ENCODE data around the gene TMEM167A. TPM values are rescaled to one million over a fixed set of nuclear protein-coding genes. Genes with fewer than 3 reads are reported as not detected.

Gene TMEM167A
- total and polyA plus RNA-seq, 2 experiments from 2014 or later = 179 to 267 TPM

DNA sequence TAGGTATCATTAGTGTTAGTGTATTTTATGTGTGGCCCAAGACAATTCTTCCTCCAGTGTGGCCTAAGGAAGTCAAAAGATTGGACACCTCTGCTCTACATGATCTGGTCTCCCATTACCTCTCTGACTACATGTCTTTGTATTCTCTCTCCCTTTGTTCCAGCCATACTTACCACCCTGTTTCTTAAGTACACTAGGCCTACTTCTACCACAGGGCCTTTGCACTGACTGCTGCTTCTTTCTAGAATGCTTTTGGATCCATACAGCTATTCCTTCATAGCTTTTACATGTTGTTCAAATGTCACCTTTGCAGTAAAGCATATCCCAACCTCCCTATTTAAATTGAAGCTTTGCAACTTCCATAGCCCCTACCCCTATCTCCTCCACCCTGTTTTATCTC is 5.6 kb upstream of the TMEM167A start:
- Histone ChIP-seq H3K9me2 (ENCODE audit: insufficient read depth) (no peaks in the 10 kb centered on the region), H3K4me3 (no peak overlapping the region), H4K20me1 (replicated peaks; ENCODE audit: insufficient read depth) (no peaks in the 10 kb centered on the region), H3K27me3 (ENCODE audit: insufficient read depth) (no peaks in the 10 kb centered on the region), H3K4me2 (no peak overlapping the region), H3K27ac (ENCODE audit: low read depth) (no peak overlapping the region), H3K36me3 (ENCODE audit: insufficient read depth) (no peaks in the 10 kb centered on the region), H2AFZ (no peak overlapping the region), H3K79me2 (replicated peaks; ENCODE audit: insufficient read depth) (peaks cover 14% of the 10 kb centered on the region), H3K4me1 (ENCODE audit: insufficient read depth) (peaks cover 8% of the 10 kb centered on the region; the same call in 1 of the 2 replicates), H3F3A (replicated peaks; ENCODE audit: low read depth) (no peaks in the 10 kb centered on the region)
- H3K27ac Mint-ChIP-seq = no peak overlapping the region
- H3K27me3 Mint-ChIP-seq (ENCODE audit: insufficient read depth, low read depth, poor library complexity) = no peaks in the 10 kb centered on the region
- ATAC-seq (no peak), DNase-seq (ENCODE audit: low spot score) (no peak)
- no peaks in the 10 kb centered on the region for H3K9me3 Mint-ChIP-seq
- no peaks in the 10 kb centered on the region for H3K36me3 Mint-ChIP-seq (ENCODE audit: low read depth)
- H3K4me1 Mint-ChIP-seq = peaks cover 12% of the 10 kb centered on the region
- TF ChIP-seq, protein P1, sequence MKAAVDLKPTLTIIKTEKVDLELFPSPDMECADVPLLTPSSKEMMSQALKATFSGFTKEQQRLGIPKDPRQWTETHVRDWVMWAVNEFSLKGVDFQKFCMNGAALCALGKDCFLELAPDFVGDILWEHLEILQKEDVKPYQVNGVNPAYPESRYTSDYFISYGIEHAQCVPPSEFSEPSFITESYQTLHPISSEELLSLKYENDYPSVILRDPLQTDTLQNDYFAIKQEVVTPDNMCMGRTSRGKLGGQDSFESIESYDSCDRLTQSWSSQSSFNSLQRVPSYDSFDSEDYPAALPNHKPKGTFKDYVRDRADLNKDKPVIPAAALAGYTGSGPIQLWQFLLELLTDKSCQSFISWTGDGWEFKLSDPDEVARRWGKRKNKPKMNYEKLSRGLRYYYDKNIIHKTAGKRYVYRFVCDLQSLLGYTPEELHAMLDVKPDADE (IDR thresholded peaks at IDR 0.05) = no peak
- no peak for TF ChIP-seq CTCF (conservative IDR thresholded peaks at IDR 0.05; ENCODE audit: low read depth in 2 of 2)
- H3K4me3 Mint-ChIP-seq = no peak overlapping the region

DNA sequence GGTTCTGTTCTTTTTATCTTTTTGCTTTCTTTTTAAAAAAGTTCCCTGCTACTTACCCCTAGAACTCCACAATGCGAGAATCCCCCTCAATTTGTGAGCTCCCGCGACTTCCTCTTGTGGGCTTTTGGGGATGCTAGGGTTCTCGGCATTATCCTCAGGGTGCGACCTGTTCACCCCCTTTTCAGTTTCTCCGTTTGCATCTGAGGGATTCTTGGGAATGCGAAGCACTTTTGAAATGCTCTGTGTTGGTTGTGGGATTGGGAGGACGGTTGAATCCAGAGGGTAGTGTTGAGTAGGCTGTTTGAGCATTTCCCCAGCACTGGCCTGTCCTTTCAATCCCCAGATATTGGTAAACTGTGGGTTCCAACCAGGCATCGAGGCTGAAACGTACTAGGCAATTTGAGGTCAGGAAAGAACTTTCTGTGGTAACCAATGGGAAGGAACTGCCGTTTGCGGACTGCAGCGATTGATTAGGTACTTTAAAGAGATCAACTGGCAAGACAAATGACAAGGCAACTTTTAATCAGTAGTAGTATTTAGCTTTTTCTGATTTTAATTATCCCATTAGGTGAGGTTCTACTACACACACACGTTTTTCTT is 568 bp upstream of the TMEM167A start:
- Histone ChIP-seq H3K27ac (ENCODE audit: low read depth) (peak overlapping the region; percentile 91), H3K9me2 (ENCODE audit: insufficient read depth) (no peaks in the 10 kb centered on the region), H3K36me3 (ENCODE audit: insufficient read depth) (no peaks in the 10 kb centered on the region), H4K20me1 (replicated peaks; ENCODE audit: insufficient read depth) (0 out of 2 replicates have a peak, but pooled peaks cover 4% of the 10 kb centered on the region), H3K4me1 (ENCODE audit: insufficient read depth) (peaks cover 23% of the 10 kb centered on the region; the same call in 1 of the 2 replicates), H3K79me2 (replicated peaks; ENCODE audit: insufficient read depth) (peaks cover 58% of the 10 kb centered on the region), H3K4me2 (peak overlapping the region; percentile 68), H2AFZ (peak overlapping the region; percentile 2; the same call in 1 of the 2 replicates), H3K27me3 (ENCODE audit: insufficient read depth) (no peaks in the 10 kb centered on the region), H3F3A (replicated peaks; ENCODE audit: low read depth) (no peaks in the 10 kb centered on the region), H3K4me3 (peak overlapping the region; percentile 70)
- Mint-ChIP-seq H3K36me3 (ENCODE audit: low read depth) (peaks cover 17% of the 10 kb centered on the region; the same call in 2 of the 3 replicates), H3K27me3 (ENCODE audit: insufficient read depth, low read depth, poor library complexity) (peaks cover 2% of the 10 kb centered on the region), H3K4me3 (peak overlapping the region; percentile 100), H3K27ac (peak overlapping the region; percentile 99), H3K9me3 (no peaks in the 10 kb centered on the region), H3K4me1 (peaks cover 39% of the 10 kb centered on the region)
- ATAC-seq (peak; percentile 55), DNase-seq (ENCODE audit: low spot score) (peak; percentile 74)
- TF ChIP-seq POLR2AphosphoS5 (IDR thresholded peaks at IDR 0.05; ENCODE audit: low read depth) (peak; percentile 21; the same call in 1 of the 2 replicates), EZH2phosphoT487 (IDR thresholded peaks at IDR 0.05; ENCODE audit: unreplicated experiment) (no peak), JUNB (IDR thresholded peaks at IDR 0.05; ENCODE audit: unreplicated experiment) (no peak), NANOG (IDR thresholded peaks at IDR 0.05; ENCODE audit: borderline replicate concordance) (no peak)

DNA sequence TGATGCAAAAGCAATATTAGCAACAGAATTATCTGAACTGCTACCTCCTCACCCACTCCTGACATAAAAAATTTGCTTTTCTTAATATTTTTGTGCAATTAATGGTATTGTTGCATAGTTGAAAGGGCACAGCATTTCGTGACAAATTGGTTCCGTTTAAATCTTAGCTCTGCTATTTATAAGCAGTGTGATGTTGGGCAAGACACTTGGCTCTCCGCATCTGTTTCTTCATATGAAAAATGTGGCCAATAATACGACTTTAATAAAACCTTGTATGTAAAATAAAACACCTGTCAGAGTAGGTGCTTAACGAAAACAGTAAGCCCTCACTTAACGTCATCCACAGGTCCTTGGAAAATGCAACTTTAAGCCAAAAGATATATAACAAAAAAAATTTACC is 4.2 kb downstream of the TMEM167A start:
- no peaks in the 10 kb centered on the region for H3F3A ChIP-seq (replicated peaks; ENCODE audit: low read depth)
- no peak overlapping the region for H3K4me2 ChIP-seq
- Mint-ChIP-seq H3K27me3 (ENCODE audit: insufficient read depth, low read depth, poor library complexity) (peaks cover 4% of the 10 kb centered on the region), H3K9me3 (no peaks in the 10 kb centered on the region), H3K4me1 (peaks cover 69% of the 10 kb centered on the region), H3K27ac (no peak overlapping the region), H3K36me3 (ENCODE audit: low read depth) (peaks cover 20% of the 10 kb centered on the region; the same call in 2 of the 3 replicates), H3K4me3 (no peak overlapping the region; the same call in 2 of the 3 replicates)
- ATAC-seq = no peak
- no peaks in the 10 kb centered on the region for H3K9me2 ChIP-seq (ENCODE audit: insufficient read depth)
- H3K79me2 ChIP-seq (replicated peaks; ENCODE audit: insufficient read depth) = peaks cover 91% of the 10 kb centered on the region
- H3K27me3 ChIP-seq (ENCODE audit: insufficient read depth) = no peaks in the 10 kb centered on the region
- H3K4me1 ChIP-seq (ENCODE audit: insufficient read depth) = peaks cover 52% of the 10 kb centered on the region
- no peak overlapping the region for H3K27ac ChIP-seq (ENCODE audit: low read depth)
- H3K4me3 ChIP-seq = no peak overlapping the region
- DNase-seq (ENCODE audit: low spot score) = no peak
- no peaks in the 10 kb centered on the region for H3K36me3 ChIP-seq (ENCODE audit: insufficient read depth)
- no peak overlapping the region for H2AFZ ChIP-seq
- H4K20me1 ChIP-seq (replicated peaks; ENCODE audit: insufficient read depth) = peaks cover 23% of the 10 kb centered on the region
- TF ChIP-seq EZH2phosphoT487 (IDR thresholded peaks at IDR 0.05; ENCODE audit: unreplicated experiment) = no peak
- no peak for TF ChIP-seq ZNF331 (CRISPR knock-in tag; IDR thresholded peaks at IDR 0.05; ENCODE audit: low read depth)
- TF ChIP-seq NANOG (IDR thresholded peaks at IDR 0.05; ENCODE audit: borderline replicate concordance) = no peak
- TF ChIP-seq POLR2AphosphoS5 (IDR thresholded peaks at IDR 0.05; ENCODE audit: low read depth) = no peak
- no peak for TF ChIP-seq EZH2 (IDR thresholded peaks at IDR 0.05; ENCODE audit: low read depth, unreplicated experiment)
- TF ChIP-seq, protein P2, sequence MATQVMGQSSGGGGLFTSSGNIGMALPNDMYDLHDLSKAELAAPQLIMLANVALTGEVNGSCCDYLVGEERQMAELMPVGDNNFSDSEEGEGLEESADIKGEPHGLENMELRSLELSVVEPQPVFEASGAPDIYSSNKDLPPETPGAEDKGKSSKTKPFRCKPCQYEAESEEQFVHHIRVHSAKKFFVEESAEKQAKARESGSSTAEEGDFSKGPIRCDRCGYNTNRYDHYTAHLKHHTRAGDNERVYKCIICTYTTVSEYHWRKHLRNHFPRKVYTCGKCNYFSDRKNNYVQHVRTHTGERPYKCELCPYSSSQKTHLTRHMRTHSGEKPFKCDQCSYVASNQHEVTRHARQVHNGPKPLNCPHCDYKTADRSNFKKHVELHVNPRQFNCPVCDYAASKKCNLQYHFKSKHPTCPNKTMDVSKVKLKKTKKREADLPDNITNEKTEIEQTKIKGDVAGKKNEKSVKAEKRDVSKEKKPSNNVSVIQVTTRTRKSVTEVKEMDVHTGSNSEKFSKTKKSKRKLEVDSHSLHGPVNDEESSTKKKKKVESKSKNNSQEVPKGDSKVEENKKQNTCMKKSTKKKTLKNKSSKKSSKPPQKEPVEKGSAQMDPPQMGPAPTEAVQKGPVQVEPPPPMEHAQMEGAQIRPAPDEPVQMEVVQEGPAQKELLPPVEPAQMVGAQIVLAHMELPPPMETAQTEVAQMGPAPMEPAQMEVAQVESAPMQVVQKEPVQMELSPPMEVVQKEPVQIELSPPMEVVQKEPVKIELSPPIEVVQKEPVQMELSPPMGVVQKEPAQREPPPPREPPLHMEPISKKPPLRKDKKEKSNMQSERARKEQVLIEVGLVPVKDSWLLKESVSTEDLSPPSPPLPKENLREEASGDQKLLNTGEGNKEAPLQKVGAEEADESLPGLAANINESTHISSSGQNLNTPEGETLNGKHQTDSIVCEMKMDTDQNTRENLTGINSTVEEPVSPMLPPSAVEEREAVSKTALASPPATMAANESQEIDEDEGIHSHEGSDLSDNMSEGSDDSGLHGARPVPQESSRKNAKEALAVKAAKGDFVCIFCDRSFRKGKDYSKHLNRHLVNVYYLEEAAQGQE (IDR thresholded peaks at IDR 0.05; ENCODE audit: unreplicated experiment) = no peak
- TF ChIP-seq JUNB (IDR thresholded peaks at IDR 0.05; ENCODE audit: unreplicated experiment) = no peak
- no peak for TF ChIP-seq CTCF (conservative IDR thresholded peaks at IDR 0.05; ENCODE audit: low read depth in 2 of 2)

Measured in GM23338 (cell line).